Measurements from ENCODE around the gene RPS6KL1.

Gene RPS6KL1

DNA sequence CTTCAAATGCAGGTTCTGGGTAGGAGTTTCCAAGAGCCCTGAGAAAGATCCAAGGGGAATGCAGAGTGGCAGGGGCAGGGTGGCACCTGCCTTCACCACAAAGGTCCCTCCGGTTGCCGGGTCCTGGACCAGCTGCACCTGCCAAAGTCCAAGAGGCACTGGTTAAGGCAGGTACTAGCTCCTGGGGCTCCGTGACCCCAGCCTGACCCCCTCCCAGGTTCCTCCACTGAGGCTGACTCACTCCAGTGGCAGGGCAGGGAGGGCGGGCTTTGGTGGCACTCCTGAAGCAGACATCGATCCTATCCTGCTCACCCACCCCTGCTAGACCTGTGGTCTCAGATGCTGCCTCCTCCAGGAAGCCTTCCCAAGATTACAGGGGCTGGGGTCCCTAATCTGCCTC lies 11.4 kb downstream of the RPS6KL1 start:
- no peak for DNase-seq

DNA sequence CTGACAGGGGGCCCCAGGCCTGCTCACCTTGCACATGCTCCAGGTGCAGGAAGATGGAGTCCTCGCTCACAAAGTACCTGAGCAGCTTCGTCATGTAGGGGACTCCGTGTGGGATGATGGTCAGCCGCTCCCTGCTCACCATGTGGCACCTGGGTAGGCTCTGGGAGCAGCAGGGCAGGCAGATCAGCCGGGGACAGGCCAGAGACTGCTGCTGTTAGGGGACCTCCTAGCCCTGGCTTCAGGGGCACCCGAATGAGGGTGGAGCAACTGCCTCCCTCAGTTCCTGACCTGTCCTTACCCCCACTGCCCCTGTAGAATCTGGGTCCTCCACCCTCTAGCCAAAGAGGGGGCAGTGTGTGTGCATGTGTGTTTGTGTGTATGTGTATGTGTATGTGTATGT lies 11.8 kb downstream of the RPS6KL1 start:
- no peak for DNase-seq

DNA sequence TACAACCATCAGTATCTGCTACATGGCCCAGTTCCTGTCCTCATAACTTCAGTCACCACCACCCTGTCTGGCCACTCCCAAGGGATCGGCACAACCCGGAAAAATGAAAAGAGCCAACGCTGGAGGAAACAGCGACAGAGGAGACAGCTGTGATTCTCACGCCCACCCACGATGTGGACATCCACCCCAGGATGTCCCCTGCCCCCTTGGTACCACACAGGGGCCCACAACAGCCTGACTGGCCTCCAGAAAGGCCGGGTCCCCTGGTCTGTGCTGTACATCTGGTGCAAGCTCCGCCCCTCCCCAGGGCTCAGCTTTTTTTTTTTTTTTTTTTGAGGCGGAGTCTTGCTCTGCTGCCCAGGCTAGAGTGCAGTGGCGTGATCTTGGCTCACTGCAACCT lies 12.5 kb downstream of the RPS6KL1 start:
- DNase-seq: no peak

DNA sequence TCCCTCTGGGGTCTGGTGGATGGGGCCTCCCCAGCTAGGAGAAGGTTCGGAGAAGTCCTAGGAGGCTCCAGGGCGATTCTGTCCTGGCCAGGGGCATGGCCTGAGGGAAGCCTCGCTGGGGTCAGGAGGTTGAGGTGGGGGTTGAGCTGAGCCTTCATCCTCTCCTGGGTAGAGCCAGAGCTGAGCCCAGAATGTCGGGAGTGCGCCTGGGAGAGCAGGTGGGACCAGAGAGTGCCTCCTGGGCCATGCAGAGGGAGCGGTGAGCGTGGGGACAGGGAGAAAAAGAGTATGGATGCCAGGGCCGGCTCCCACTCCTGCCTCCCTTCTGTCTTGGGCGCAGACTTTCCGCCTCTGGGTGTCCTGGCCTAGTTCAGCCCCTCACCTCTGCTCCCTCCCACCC lies 13.1 kb downstream of the RPS6KL1 start:
- no peak for DNase-seq

DNA sequence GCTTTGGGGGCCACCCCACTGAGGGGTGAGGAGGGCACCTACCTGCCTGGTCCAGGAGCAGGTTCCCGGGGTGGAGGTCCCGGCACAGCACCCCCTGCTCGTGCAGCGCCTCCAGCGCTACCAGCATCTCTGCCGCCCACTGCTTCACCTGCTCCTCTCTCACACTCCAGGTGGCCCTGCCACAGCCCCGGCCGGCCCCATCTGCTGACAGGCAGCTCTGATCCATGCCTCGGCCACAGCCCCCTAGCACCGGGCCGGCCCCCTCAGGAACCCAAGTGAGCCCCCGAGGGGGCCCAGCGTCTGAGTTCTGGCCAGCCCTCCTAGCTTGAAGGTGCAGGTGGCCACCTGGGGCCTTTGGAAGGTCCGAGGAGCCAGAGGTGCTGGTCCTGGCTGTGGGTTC lies 13.6 kb downstream of the RPS6KL1 start:
- no peak for DNase-seq

DNA sequence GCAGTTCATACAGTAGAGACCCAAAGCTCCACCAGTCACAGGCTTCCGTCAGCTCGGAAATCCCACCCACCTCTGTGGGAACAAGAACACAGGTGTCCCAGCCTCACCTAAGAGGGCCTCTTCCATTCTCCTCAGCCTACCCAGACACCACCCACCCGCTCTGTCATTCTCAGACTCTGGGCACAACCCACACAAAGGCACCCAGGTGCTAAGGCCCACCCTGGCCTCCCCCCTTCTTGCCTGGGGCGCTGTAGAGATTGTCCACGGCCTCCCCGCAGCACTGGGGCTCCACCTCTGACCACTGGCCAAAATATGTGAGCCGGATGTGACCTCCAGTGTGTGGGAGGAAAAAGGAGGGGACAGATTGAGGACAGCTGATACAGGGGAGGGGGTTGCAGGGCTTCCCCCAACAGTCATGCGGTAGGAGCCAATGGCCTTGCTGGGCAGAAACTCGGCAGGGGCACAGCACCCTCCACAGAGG lies 14.2 kb downstream of the RPS6KL1 start:
- no peak for DNase-seq

DNA sequence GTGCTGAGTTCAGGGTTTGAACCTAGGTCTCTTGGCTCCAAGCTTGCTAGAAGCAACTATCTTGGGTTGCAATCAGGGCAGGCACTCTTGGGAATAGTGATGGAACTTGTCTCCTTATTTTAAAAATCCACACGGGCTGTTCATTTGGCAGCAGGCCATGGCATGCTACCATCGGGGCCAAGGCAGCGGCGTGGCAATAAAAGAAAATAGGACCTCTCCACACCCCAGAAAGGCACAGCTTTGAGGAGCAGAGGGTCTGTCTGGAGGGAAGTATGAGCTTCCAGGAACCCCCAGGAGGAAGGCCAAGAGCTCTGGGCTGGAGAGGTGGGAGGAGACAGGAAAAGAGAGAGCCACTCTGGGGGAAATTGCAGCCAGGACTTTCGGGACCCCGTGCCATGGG lies 15.3 kb downstream of the RPS6KL1 start:
- no peak for DNase-seq

DNA sequence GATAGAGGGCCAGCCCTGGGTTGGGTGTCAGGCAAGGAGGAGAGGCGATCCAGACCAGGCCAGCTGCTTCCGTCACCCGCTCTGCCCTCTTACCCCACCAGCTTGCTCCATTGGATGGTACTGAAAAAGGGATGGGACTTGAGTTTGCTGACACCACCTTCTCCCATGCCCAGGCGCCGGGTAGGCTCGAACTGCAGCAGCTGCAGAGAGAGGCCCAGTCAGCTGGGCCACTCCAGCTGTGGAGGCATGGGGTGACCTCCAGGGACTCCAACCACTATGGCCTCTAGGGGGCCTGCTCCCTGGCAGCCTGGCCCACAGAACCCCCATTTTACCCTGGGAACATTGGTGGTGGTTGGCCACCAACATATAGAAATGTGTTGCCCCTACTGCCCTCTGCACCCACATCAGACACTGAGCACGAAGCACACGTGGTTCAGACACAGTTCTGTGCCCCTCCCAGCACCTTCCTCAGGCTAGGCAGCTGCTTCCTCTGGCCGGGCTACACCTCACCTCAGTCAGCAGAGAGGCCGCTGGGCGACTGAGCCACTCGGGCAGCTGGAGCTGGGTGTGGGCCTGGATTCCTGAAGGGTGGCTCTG lies 16.0 kb downstream of the RPS6KL1 start:
- DNase-seq: no peak

DNA sequence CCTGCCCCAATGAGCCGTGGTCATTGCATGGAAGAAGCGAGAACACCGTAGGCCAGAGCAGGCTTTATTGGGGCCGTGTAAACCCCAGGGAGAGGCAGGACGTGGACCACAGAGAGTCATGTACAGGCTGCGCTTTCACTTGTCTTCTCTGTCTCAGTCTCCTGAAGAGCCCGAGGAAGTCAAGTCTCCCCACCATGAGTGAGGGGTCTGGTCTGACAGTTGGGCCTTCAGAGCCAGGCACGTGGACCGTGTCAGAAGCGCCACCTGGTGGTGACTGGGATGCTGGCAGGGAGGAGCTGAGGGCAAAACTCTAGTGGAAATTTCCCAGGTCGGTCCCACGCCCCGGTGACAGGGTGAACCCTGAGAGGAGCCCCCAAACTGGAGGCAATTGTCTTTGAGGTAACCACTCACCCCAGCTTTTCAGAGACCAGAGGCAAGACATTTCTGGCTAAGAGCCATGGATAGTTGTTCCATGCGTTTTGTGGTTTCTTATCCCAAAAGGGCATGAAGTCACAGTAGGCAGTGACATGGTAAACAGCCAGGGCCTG lies 17.4 kb downstream of the RPS6KL1 start:
- DNase-seq: peak; percentile 17

DNA sequence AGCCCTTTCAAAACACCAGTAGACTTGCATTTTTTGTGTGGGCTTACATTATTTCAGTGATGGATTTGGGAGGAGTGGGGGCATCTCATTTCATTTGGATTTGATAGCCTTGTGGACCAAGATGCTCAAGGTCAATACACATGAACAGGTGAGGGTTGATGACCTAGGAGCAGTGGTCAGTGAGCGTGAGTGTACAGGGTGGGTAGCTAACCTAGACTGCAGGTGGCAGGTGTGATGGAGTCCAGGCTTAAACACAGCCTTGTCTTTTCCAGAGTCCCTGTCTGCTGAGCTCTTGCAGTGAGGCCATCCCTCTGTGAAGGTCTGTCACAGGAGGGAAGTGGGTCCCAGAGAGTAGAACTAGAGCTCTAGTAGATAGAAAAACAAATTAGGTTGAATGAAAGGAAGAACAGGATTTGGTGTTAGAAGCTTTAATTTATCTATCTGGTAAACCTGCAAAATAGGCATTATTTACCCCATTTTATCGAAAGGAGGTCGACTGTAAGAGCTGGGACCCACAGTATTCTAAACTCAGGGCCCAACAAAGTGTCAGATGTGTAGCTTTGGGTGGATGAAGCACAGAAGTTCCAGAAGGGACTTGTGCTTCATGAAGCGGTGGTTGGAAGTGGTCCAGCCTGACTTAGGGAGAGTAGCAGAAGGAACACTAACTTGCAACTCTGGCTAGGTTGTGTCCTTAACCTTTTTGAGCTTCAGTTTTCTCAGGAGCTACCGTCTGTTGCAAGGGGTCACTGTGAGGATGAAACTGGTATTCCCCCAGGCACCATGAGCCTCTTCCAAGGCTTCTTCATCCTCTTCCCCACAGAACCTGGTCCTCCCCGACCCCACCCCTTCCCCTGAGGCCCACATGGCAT lies 18.2 kb downstream of the RPS6KL1 start:
- no peak for DNase-seq

DNA sequence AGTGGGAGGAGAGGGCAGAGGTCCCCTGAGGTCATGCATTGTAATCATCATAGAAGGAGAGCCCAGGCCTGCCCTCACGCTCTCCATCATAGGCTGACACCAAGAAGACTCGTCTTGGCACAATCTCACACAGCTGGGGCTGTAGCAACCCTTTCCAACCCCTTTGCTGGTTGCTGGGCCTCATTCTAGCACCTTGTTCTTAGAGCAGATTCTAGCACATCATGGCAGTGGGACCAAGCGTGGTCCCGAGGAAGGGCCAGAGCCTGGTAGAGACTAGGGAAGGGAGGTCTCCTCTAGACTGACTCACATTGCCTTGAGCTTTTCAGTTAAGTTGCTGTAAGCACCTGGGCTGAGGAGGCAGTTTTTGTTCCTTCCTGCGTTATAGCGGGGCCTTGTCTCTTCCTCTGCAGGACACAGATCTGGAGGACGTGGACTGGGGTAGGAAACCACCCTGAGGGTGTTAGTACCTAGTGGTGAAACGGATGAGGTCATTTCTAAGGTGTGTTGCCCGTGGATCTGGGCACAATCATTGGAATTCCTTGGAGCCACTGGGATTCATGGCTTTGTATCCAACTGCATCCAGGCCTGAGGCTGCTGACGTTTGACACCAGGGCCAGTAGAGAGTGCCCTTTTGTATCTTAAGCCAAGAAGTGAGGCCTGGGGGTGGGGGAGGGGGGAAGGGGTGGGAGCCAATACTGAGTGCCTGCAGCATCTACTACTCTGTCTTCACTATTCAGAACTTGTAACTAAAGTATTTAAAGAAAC lies 19.9 kb downstream of the RPS6KL1 start:
- DNase-seq: no peak

DNA sequence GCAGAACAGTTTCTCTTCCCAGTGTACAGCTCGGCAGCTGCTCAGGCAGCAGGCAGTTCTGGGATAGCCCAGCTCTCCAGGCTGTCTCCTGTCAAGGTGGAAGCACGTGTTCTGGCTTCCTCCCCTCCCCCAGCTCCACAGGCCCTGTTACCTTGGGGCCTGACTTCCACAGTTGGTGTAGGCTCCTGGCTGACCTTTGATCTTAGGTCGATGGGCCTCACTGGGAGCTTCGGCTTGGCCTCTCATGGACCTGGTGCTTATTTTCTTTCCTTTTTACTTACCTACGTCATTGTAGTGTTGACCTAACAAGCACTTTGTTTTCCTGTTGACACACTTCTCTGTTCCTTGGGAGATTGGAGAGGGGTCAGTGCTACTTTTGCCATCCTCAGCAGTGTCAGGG lies 24.4 kb downstream of the RPS6KL1 start:
- no peak for DNase-seq

DNA sequence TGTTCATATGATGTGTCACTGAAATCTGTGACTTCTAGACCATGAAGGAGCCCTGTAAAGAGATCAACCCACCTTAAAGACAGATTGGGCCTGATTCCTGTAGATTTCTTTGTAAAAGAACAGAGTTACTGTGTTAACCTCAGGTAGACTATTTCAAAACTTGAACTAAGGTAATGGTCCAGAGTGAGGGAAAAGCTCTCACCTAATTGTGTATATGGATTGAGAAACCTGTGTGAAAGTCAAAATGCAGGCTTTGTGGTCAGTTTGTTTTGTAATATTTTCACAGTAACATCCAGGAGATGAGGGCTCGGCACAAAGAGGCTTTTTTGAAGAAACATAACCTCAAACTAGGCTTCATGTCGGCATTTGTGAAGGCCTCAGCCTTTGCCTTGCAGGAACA lies 25.0 kb downstream of the RPS6KL1 start:
- DNase-seq: no peak

DNA sequence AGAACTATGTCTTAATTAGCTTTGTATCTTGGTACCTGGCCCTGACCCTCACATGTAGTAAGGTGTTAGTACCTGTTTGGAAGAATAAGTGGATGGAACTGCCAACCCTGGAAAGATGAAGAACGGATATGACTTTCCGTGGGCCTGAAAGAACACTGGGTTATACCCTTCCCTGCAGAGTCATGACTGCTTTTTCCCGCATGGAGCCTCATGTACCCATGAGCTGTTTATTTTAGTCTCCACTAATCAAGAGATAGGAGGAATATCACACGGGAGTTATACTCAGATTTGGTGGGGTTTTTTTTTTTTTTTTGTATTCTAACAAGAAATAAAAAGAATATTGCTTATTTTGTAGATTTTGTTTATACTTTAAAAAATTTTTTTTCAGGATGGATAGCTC lies 25.4 kb downstream of the RPS6KL1 start:
- DNase-seq: no peak

DNA sequence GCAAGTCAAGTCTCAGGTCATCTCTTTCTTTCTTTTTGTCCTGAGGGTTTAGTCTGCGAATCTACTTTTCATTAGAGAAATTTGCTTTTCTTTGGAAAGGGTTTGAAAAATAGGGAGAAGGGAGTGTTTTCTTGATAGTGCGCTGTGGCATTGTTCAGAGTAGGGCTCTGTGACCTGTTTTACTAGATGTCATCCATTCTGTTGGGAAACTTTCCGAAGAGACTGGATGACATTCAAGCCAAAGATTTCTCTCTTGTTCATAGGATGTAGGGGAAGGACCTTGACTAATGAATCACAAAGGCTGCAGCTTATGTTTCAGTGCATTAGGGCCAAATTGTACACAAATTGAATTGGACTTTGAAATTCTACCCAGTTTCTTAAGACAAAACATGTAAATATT lies 26.7 kb downstream of the RPS6KL1 start:
- no peak for DNase-seq

DNA sequence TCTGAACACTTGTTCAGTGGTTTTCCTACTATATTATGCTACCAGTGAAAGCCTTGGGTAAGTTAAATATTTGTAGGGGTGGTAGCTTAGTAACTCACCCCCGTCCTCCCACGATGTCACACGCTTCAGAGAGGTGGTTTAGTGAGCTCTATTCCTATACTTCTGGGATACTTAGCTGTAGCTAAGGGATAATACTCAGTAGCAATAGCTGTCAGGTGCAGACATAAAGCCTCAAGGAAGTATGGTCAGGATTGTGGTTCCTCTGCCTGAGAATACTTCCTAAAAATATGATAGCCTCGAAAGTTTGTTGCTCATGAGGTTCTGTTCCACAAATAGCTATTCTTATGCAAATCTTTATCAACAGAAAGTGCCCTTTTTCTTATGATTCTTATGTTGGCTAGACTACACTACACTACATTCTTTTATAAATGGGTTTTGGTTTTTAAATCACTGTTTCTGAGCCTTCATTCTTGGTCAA lies 29.4 kb downstream of the RPS6KL1 start:
- DNase-seq: no peak

DNA sequence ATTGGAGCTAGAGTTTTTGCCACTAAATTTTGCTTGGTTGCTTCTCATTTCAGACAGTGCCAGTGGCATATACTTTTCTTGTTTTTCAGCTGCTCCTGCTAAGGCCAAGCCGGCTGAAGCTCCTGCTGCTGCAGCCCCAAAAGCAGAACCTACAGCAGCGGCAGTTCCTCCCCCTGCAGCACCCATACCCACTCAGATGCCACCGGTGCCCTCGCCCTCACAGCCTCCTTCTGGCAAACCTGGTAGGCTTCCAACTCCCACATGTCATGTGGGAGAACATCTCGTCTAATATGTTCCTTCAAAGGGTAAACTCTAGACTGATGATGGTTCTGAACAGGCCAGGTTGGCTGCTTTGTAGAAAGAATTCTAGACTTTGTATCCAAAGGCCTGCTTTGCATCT lies 30.3 kb downstream of the RPS6KL1 start:
- DNase-seq: no peak

DNA sequence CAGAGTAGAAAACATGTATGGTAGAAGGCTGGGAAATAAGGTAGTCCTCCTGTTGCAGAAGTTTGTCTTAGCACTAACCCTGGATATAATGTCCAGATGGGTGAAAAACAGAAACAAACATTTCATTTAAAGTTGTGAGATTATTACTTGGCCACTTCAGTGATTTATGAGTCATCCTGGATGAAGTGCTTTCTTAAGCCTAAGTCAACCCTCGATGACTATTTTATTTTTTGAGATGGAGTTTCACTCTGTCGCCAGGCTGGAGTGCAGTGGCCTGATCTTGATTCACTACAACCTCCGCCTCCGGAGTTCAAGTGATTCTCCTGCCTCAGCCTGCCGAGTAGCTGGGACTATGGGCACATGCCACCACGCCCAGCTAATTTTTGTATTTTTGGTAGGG lies 31.2 kb downstream of the RPS6KL1 start:
- DNase-seq: no peak

DNA sequence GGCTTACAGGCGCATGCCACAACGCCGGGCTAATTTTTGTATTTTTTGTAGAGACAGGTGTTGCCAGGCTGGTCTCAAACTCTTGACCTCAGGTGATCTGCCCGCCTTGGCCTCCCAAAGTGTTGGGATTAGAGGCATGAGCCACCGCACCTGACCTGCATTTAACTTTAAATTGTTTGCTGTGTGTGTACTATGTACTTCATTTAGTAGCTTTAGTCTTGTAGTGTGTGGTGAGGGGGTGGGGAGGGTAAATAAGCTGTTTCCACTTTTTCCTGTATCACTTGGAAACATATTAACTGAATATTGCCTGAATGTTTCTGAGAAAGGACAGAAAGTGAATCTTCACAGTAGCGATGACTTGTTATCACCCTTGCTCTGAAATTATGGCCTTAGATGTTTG lies 32.8 kb downstream of the RPS6KL1 start:
- no peak for DNase-seq

DNA sequence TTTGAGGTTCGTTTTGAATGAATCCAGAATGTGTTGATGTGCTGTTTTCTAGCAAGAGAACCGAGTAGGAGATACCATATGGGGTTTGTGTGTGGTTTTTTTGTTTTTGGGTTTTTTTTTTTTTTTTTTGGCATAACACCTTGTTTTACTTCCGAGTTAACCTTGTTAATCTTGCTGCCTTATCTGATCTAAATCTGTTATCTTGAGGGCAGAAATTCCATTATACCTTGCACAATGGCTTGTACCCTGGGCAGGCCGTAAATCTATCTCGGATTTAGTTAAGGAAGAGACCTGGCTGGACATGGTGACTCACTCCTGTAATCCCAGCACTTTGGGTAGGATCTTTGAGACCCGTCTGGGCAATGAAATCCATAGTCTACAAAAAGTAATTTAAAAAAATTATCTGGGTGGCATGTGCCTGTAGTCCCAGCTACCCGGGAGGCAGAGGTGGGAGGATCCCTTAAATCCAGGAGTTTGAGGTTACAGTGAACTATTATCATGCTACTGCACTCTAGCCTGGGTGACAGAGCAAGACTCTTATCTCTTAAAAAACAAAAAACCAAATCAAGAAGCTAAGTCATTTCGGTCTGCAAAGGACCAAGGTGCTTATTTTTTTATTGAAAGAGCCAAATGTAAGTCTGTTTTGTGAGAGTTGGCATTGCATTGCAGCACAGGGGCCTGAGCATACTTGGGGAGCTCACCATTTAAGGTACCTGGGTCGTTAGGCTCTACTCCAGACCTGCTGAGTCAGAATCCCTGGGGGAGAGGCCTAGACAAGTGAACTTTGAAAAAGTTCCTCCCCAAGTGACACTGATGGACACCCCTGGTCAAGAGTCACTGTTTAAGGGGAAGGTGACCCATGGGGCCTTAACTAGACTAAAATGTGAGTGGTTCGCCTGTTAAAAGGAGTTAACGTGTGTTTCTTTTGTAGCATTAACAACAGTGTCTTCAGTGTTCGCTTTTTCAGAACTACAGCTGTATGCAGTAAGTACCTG lies 34.6 kb downstream of the RPS6KL1 start:
- DNase-seq: no peak

DNA sequence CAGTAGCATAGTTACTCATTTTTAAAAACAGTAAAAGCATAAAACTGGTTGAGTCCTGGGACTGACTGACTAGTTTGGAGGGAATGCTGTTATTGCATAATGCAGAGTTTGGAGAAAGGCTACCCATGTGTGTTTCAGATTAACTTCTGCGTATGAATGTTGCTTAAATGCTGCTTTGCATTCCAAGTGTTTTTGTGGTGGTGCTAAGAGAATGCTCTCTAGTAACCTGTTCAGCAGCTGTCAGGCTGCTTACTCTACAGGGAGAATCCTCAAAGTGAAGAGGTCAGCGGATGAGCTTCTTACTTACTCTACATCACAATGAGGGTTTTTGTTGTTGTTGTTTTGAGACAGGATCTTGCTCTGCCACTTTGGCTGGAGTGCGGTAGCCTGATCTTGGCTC lies 37.1 kb downstream of the RPS6KL1 start:
- no peak for DNase-seq

All from NCI-H1092 (cell line).